Omental fat pad (tissue), 4 donors: ENCODE data around the gene ATP1B1. TPM values are rescaled to one million over a fixed set of nuclear protein-coding genes. Genes with fewer than 3 reads are reported as not detected.

Source experiments
- ATAC-seq: fragments of 150-250 bp; one replicate; pipeline ENCODE4 v1.9.1; 2016; ENCODE audit warnings: mild to moderate bottlenecking, moderate library complexity; ENCODE audit not compliant: low FRiP score
- DNase-seq: peaks from one replicate; pipeline ENCODE4 v3.0.0-alpha.2; 2019; ENCODE audit warnings: low spot score
- total RNA-seq, 4 donors: library from RNA; depleted of rRNA; stranded (reverse); fragments of >200 nt; gene quantifications; one replicate each; pipeline ENCODE4 v1.1.0, GENCODE V29; 2016
- TF ChIP-seq, protein P1 (sequence below), 3 donors: fragments of 450-650 bp; IDR thresholded peaks; one replicate each; pipeline ENCODE4 v1.5.1; 2016 to 2017; ENCODE audit warnings: antibody characterized with exemption in 3 of 3, mild to moderate bottlenecking in 3 of 3, moderate library complexity in 2 of 3

The ATP1B1 gene
- total RNA-seq, result 10 to 100 TPM; 19.9 to 60.6 (median 37.3) TPM

DNA sequence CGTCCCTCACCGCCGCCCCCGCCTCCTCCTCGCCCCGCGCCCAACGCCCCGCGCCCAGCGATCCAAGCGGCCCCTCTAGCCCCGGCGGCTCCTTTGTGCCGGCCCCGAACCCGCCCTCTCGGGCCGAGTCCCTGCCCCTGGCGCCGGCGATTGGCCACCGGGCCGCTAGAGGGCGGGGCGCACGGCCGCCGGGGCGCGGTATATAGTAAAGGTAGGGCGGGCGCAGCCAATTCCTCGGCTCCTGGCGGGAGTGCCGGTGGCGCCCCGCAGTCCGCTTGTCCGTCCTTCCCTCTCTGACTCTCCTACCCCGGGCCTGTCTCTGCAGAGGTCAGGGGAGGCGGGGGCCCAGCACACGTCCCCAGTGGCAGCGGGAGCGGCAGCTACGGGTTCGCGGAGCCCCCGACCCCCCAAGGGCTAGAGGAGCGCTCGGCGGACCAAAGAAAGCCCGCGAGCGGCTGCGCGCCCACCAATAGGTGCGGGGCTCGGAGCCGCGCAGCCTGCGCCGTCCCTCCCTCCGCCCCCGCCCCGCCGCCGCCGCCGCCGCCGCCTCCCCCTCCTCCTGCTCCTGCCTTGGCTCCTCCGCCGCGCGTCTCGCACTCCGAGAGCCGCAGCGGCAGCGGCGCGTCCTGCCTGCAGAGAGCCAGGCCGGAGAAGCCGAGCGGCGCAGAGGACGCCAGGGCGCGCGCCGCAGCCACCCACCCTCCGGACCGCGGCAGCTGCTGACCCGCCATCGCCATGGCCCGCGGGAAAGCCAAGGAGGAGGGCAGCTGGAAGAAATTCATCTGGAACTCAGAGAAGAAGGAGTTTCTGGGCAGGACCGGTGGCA lies at the start of gene ATP1B1:
Gene ATP1B1 (plus strand): TSS at position 596 of the 826 bp plus-strand sequence. CDS start 140 bp downstream, at position 736.
- TF ChIP-seq, protein P1, sequence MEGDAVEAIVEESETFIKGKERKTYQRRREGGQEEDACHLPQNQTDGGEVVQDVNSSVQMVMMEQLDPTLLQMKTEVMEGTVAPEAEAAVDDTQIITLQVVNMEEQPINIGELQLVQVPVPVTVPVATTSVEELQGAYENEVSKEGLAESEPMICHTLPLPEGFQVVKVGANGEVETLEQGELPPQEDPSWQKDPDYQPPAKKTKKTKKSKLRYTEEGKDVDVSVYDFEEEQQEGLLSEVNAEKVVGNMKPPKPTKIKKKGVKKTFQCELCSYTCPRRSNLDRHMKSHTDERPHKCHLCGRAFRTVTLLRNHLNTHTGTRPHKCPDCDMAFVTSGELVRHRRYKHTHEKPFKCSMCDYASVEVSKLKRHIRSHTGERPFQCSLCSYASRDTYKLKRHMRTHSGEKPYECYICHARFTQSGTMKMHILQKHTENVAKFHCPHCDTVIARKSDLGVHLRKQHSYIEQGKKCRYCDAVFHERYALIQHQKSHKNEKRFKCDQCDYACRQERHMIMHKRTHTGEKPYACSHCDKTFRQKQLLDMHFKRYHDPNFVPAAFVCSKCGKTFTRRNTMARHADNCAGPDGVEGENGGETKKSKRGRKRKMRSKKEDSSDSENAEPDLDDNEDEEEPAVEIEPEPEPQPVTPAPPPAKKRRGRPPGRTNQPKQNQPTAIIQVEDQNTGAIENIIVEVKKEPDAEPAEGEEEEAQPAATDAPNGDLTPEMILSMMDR (IDR thresholded peaks at IDR 0.05), result peak in 1 of 3 donors; percentile 73
- DNase-seq (peak; percentile 55), ATAC-seq (peak; percentile 87)

DNA sequence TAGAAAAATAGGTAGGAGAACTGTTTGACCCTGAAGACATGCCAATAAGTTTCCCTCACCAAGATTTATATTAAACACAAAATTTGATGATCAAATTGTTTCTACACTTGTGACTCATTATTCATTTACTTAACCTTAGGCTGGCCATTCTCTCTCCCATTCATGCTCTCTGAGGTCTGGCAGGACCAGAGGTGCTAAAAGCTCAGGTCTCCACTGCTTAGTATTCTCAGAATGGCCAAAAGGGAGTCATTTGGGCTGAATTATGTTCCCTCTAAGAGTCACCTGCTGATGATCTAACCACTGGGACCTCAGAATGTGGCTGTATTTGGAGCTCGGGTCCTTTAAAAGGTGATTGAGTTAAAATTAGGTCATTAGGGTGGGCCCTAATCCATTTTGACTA lies 47.1 kb upstream of the ATP1B1 start:
- ATAC-seq (no peak), DNase-seq (no peak)
- TF ChIP-seq, protein P1 (IDR thresholded peaks at IDR 0.05), result no peak

DNA sequence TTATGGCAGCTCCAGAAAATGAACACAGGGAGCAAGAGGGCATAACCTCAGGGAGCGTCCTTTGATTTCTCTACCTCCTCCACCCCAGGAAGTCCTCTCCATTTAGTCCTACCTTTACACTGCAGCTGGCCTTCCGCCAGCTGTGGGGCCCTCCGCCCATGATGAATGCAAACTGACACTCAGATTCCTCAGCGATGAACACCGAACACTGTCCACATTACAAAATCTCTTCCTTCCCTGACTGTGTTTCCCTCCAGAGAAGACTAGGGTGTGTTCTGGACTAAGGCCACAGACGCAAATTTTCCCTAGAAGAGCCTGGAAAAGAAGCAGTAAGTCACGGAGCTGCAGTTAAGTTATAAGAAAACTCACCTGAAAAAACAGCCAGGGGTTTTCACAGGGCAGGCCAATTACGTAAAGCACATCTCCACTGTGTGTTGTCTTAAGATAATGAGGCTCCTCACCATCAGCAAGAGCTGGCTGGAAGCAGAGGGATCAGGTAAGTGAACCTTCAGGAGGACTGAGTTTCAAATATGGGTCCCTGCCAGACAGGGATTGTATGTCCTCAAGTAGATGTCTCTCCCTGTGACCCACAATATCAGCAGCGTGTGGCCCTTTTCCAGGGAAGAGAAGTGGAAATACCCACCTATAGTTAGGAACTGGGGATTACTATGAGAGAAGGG lies 46.3 kb upstream of the ATP1B1 start:
- DNase-seq (no peak), ATAC-seq (peak; percentile 85)
- TF ChIP-seq, protein P1 (IDR thresholded peaks at IDR 0.05), result no peak

DNA sequence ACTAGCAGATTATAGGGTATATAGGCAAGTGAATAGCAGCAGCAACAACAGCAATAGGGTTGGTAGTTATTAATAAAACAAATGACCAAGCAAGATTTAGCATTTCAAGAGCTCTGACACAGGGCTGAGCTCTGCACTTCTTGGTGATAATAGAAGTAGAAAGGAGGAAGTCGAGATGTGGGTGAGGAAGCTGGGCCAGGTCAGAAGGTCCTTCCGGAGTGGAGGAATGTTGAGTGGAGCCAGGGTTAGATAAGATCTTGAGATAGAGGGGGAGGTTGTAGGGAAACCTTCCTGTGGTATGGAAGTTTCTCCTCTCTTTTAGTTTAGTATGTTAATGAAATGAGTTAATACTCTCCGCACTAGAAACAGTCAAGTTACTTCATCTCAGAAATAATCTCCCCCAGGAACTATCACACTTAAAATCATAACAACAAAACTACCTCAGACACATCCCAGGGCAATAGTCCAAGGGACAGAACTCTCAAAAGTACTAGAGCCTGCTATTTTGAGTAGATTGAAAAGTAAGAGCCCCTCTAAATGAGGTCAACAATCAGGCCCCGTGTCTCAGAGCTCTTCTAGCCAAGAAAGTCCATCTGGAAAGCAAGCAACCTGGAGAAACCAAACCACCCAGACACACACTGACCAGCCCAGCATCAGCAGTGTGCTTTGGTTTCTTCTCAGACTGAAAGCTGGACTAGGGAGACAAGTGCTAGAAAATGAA lies 45.4 kb upstream of the ATP1B1 start:
- DNase-seq (no peak), ATAC-seq (no peak)
- TF ChIP-seq, protein P1 (IDR thresholded peaks at IDR 0.05), result no peak

DNA sequence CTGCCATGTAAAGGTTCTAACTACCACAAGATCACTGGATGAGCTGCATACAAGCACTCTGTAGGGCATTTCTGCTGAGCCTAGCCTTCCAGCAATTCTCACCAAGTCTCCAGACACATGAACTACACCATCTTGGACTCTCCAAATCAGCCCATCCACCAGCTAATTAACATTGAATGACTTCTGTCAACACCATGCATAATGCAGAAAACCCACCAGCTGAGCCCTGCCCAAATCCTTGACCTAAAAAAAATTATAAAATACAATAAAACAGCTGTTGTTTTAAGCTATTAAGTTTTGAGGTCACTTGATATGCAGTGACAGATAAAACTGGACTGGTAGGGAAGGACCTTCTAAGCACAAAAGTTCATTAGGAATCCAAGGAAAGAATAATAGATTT lies 44.3 kb upstream of the ATP1B1 start:
- ATAC-seq (no peak), DNase-seq (no peak)
- TF ChIP-seq, protein P1 (IDR thresholded peaks at IDR 0.05), result no peak

DNA sequence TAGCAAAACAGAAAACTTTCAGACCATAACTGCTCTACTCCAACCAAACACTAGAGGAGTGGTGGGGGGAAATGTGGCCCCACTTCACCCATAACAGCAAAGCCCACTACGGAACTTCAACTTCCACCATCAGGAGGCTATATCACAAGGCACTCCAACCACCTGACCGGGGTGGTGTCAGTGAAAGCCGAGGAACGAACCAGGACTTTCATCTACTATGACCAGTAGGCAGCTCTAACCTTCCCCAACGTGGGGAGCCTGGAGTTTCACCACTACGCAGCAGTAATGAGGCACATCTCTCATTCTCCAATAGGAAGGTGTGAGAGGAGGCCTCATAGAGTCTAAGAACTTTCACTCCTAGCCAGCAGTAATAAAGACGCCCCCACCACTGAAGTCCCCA lies 42.4 kb upstream of the ATP1B1 start:
- DNase-seq, result no peak
- TF ChIP-seq, protein P1 (IDR thresholded peaks at IDR 0.05), result no peak
- no peak for ATAC-seq
